ENCODE results near the gene PVR.

DNA sequence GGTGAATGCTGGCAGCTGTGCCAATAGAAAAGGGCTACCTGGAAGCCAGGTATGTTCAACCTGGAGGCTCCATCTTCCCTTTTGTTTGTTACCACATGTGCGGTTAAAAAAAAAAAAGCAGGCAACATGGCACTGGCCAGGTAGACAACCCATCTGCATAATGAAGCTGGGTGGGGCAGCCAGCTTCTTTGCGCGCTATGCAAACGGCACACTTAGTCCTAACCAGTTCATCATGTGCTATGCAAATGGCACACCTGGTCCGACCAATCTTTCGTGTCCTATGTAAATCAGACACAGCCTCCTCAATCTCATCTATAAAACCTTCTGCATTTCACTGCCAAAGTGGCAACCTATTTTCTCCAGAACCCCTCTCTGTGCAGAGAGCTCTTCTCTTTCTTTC is 41.6 kb upstream of the PVR start:
- TF ChIP-seq, protein P1, sequence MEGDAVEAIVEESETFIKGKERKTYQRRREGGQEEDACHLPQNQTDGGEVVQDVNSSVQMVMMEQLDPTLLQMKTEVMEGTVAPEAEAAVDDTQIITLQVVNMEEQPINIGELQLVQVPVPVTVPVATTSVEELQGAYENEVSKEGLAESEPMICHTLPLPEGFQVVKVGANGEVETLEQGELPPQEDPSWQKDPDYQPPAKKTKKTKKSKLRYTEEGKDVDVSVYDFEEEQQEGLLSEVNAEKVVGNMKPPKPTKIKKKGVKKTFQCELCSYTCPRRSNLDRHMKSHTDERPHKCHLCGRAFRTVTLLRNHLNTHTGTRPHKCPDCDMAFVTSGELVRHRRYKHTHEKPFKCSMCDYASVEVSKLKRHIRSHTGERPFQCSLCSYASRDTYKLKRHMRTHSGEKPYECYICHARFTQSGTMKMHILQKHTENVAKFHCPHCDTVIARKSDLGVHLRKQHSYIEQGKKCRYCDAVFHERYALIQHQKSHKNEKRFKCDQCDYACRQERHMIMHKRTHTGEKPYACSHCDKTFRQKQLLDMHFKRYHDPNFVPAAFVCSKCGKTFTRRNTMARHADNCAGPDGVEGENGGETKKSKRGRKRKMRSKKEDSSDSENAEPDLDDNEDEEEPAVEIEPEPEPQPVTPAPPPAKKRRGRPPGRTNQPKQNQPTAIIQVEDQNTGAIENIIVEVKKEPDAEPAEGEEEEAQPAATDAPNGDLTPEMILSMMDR (IDR thresholded peaks at IDR 0.05 in 2 of 3, conservative IDR thresholded peaks at IDR 0.05 in 1 of 3; ENCODE audit: control insufficient read depth in 2 of 3, extremely low read depth in 1 of 3, insufficient read depth in 1 of 3, low read depth in 3 of 3, low read length in 3 of 3): no peak
- TF ChIP-seq SIX5 (IDR thresholded peaks at IDR 0.05; ENCODE audit: low read depth, low read length, severe bottlenecking): no peak
- TF ChIP-seq RCOR1 (conservative IDR thresholded peaks at IDR 0.05; ENCODE audit: low read depth, low read length): no peak
- TF ChIP-seq POLR2AphosphoS5 (IDR thresholded peaks at IDR 0.05; ENCODE audit: low read length): no peak
- TF ChIP-seq HDGF (IDR thresholded peaks at IDR 0.05): no peak
